WTC11 (cell line): ENCODE data around the gene NRP2. TPM values are rescaled to one million over a fixed set of nuclear protein-coding genes. Genes with fewer than 3 reads are reported as not detected.

ENCODE experiments used
- ATAC-seq: fragments of 200-7000 bp; cut with Tn5 transposase; 2 replicates; pipeline ENCODE4 v1.10.0; 2021; ENCODE audit warnings: mild to moderate bottlenecking, moderate library complexity
- CTCF ChIA-PET: fragments of 300-600 bp; sonication (Branson Sonifier 250); formaldehyde crosslinking; loops from one replicate; lab custom pipeline; 2021; ENCODE audit warnings: antibody characterized with exemption; lab: Charles Lee
- POLR2A ChIA-PET: fragments of 350-600 bp; sonication (Branson Sonifier 250); formaldehyde crosslinking; loops from one replicate; lab custom pipeline; 2021; ENCODE audit warnings: antibody characterized with exemption; lab: Charles Lee
- DNase-seq: peaks from one replicate; pipeline ENCODE4 v3.0.0; 2021; ENCODE audit warnings: low spot score
- H3K27ac Mint-ChIP-seq: 2 replicates; pipeline ENCODE4 v1.8.0; 2021; ENCODE audit warnings: mixed read lengths
- H3K27me3 Mint-ChIP-seq: 2 replicates; pipeline ENCODE4 v1.8.0; 2021; ENCODE audit warnings: low read depth, mild to moderate bottlenecking, moderate library complexity, mixed read lengths
- H3K36me3 Mint-ChIP-seq: 2 replicates; pipeline ENCODE4 v1.8.0; 2021; ENCODE audit warnings: mixed read lengths
- H3K4me1 Mint-ChIP-seq: 2 replicates; pipeline ENCODE4 v1.8.0; 2022; ENCODE audit warnings: mixed read lengths
- H3K4me3 Mint-ChIP-seq: 2 replicates; pipeline ENCODE4 v1.8.0; 2021; ENCODE audit warnings: mild to moderate bottlenecking, moderate library complexity, mixed read lengths
- H3K9me3 Mint-ChIP-seq: 2 replicates; pipeline ENCODE4 v1.8.0; 2021; ENCODE audit warnings: mixed read lengths
- ATF1 ChIP-seq: sonication (generic); formaldehyde crosslinking; IDR thresholded peaks from 2 replicates; pipeline ENCODE4 v1.8.1; 2023; ENCODE audit warnings: mild to moderate bottlenecking, moderate library complexity, missing genetic modification reagents
- CTCF ChIP-seq: fragments of 200-600 bp; IDR thresholded peaks from 2 replicates; pipeline ENCODE4 v1.8.0; 2022; ENCODE audit warnings: antibody characterized with exemption
- E2F5 ChIP-seq: sonication (generic); formaldehyde crosslinking; IDR thresholded peaks from 2 replicates; pipeline ENCODE4 v1.8.1; 2022; ENCODE audit warnings: mild to moderate bottlenecking, moderate library complexity, missing genetic modification reagents
- EMX1 ChIP-seq: fragments of 250-450 bp; sonication (Bioruptor Pico); IDR thresholded peaks from 2 replicates; pipeline ENCODE4 v1.8.0; 2021; ENCODE audit warnings: mild to moderate bottlenecking
- ESRRA ChIP-seq: sonication (generic); formaldehyde crosslinking; IDR thresholded peaks from 2 replicates; pipeline ENCODE4 v1.8.1; 2022; ENCODE audit warnings: mild to moderate bottlenecking, missing genetic modification reagents, borderline replicate concordance
- GABPB1 ChIP-seq: sonication (generic); formaldehyde crosslinking; IDR thresholded peaks from 2 replicates; pipeline ENCODE4 v1.8.1; 2023; ENCODE audit warnings: mild to moderate bottlenecking, missing genetic modification reagents
- NFATC4 ChIP-seq: fragments of 250-450 bp; sonication (Bioruptor Pico); IDR thresholded peaks from 2 replicates; pipeline ENCODE4 v1.9.0; 2021; ENCODE audit warnings: mild to moderate bottlenecking
- NFYB ChIP-seq: sonication (generic); formaldehyde crosslinking; conservative IDR thresholded peaks from 2 replicates; pipeline ENCODE4 v1.8.0; 2022; ENCODE audit warnings: low read depth, missing genetic modification reagents
- NR3C1 ChIP-seq: sonication (generic); formaldehyde crosslinking; conservative IDR thresholded peaks from 2 replicates; pipeline ENCODE4 v1.8.1; 2023; ENCODE audit warnings: low read depth, mild to moderate bottlenecking, missing genetic modification reagents
- PRRX2 ChIP-seq: fragments of 250-450 bp; sonication (Bioruptor Pico); IDR thresholded peaks from 2 replicates; pipeline ENCODE4 v1.8.0; 2021; ENCODE audit warnings: mild to moderate bottlenecking
- RELA ChIP-seq: sonication (generic); formaldehyde crosslinking; IDR thresholded peaks from 2 replicates; pipeline ENCODE4 v1.8.1; 2022; ENCODE audit warnings: missing genetic modification reagents, mild to moderate bottlenecking, borderline replicate concordance
- SOX15 ChIP-seq: fragments of 250-450 bp; sonication (Bioruptor Pico); IDR thresholded peaks from 2 replicates; pipeline ENCODE4 v1.9.0; 2021; ENCODE audit warnings: mild to moderate bottlenecking
- SP1 ChIP-seq: sonication (generic); formaldehyde crosslinking; conservative IDR thresholded peaks from 2 replicates; pipeline ENCODE4 v1.8.1; 2022; ENCODE audit warnings: missing genetic modification reagents
- TEAD4 ChIP-seq: sonication (generic); formaldehyde crosslinking; IDR thresholded peaks from 2 replicates; pipeline ENCODE4 v1.8.0; 2022; ENCODE audit warnings: mild to moderate bottlenecking, missing genetic modification reagents
- ZBTB21 ChIP-seq: sonication (generic); formaldehyde crosslinking; IDR thresholded peaks from 2 replicates; pipeline ENCODE4 v1.8.1; 2023; ENCODE audit warnings: mild to moderate bottlenecking, missing genetic modification reagents, borderline replicate concordance
- ZNF281 ChIP-seq: sonication (generic); formaldehyde crosslinking; IDR thresholded peaks from 2 replicates; pipeline ENCODE4 v1.8.0; 2023; ENCODE audit warnings: mild to moderate bottlenecking, missing genetic modification reagents
- ZNF671 ChIP-seq: fragments of 250-450 bp; sonication (Bioruptor Pico); IDR thresholded peaks from 2 replicates; pipeline ENCODE4 v1.8.0; 2021; ENCODE audit warnings: mild to moderate bottlenecking
- total RNA-seq: library from RNA; stranded (reverse); gene quantifications from 3 replicates; pipeline ENCODE4 v1.2.3, GENCODE V29; 2021
- TF ChIP-seq, protein P1 (sequence below): sonication (generic); formaldehyde crosslinking; IDR thresholded peaks from 2 replicates; pipeline ENCODE4 v1.8.1; 2023; ENCODE audit warnings: mild to moderate bottlenecking, moderate library complexity, missing genetic modification reagents
- TF ChIP-seq, protein P2 (sequence below): fragments of 250-450 bp; sonication (Bioruptor Pico); IDR thresholded peaks from 2 replicates; pipeline ENCODE4 v1.9.0; 2021; ENCODE audit warnings: mild to moderate bottlenecking
- TF ChIP-seq, protein P3 (sequence below): sonication (generic); formaldehyde crosslinking; conservative IDR thresholded peaks from 2 replicates; pipeline ENCODE4 v1.8.1; 2023; ENCODE audit warnings: mild to moderate bottlenecking, low read depth, missing genetic modification reagents, moderate library complexity

The NRP2 gene
- total RNA-seq, 1 experiment from 2014 or later = 41.0 TPM

DNA sequence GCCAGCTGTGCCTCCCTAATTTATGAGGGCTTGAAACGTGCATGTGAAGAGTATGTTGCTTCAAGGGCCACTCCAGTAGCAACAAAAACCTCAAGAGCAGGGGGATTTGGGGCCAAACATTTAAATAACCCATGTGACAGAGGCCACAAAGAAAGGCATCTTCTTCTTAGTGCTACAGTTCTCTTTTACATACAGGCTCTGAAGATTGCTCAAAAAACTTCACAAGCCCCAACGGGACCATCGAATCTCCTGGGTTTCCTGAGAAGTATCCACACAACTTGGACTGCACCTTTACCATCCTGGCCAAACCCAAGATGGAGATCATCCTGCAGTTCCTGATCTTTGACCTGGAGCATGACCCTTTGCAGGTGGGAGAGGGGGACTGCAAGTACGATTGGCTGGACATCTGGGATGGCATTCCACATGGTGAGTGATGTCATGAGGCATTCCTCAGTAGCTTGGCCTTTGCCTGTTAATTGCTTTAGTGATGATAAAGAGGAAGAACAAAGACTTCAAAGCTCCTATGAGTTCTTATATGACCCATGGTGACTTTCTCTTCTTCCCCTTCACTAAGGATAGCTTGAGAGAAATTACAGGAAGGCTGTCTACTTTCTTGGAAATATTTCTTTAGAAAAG lies 40.1 kb downstream of the NRP2 start (continued):
- TF ChIP-seq, protein P1, sequence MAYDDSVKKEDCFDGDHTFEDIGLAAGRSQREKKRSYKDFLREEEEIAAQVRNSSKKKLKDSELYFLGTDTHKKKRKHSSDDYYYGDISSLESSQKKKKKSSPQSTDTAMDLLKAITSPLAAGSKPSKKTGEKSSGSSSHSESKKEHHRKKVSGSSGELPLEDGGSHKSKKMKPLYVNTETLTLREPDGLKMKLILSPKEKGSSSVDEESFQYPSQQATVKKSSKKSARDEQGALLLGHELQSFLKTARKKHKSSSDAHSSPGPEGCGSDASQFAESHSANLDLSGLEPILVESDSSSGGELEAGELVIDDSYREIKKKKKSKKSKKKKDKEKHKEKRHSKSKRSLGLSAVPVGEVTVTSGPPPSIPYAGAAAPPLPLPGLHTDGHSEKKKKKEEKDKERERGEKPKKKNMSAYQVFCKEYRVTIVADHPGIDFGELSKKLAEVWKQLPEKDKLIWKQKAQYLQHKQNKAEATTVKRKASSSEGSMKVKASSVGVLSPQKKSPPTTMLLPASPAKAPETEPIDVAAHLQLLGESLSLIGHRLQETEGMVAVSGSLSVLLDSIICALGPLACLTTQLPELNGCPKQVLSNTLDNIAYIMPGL = no peak
- TF ChIP-seq SP1 (CRISPR knock-in tag) (no peak), NFYB (CRISPR knock-in tag) (no peak), SOX15 (CRISPR knock-in tag) (no peak), CTCF (no peak)

DNA sequence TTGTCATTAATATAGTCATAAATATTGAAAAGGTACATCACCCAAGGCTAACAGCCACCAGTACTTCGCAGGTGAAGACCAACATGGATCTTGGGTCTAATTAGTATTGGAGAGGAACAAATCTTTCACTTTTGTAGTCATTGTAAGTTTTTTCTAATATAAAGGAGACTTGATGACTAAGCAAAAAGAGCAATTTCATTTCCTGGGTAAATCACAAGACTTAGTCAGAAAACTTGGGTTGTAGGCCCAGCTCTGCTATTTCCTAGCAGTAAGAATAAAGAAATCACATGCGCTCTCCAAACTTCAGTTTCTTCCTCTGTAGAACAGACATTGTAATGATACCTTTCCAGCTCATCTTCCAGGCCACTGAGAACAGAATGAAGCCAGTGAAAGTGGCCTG lies 40.9 kb downstream of the NRP2 start:
- ATAC-seq (no peak), DNase-seq (no peak)
- Mint-ChIP-seq H3K36me3 (peaks cover 34% of the 10 kb centered on the region), H3K27ac (no peak overlapping the region), H3K9me3 (no peaks in the 10 kb centered on the region), H3K4me3 (no peak overlapping the region), H3K27me3 (no peaks in the 10 kb centered on the region), H3K4me1 (peaks cover 39% of the 10 kb centered on the region)
- ChIA-PET POLR2A (no interaction called here), CTCF (no interaction called here)
- TF ChIP-seq ATF1 (CRISPR knock-in tag) (no peak), ZBTB21 (CRISPR knock-in tag) (no peak), ESRRA (CRISPR knock-in tag) (no peak), NR3C1 (CRISPR knock-in tag) (no peak)

- ChIA-PET POLR2A (no interaction called here), CTCF (no interaction called here)
- peaks cover 37% of the 10 kb centered on the region for H3K4me1 Mint-ChIP-seq
- H3K27me3 Mint-ChIP-seq = no peaks in the 10 kb centered on the region
- peaks cover 34% of the 10 kb centered on the region for H3K36me3 Mint-ChIP-seq
- no peak overlapping the region for H3K27ac Mint-ChIP-seq
- H3K9me3 Mint-ChIP-seq = no peaks in the 10 kb centered on the region
- H3K4me3 Mint-ChIP-seq = no peak overlapping the region
- ATAC-seq (no peak), DNase-seq (no peak)
- TF ChIP-seq E2F5 (CRISPR knock-in tag) (no peak), ZNF671 (CRISPR knock-in tag) (no peak), PRRX2 (CRISPR knock-in tag) (no peak), TEAD4 (CRISPR knock-in tag) (no peak), GABPB1 (CRISPR knock-in tag) (no peak), ZNF281 (CRISPR knock-in tag) (no peak), RELA (CRISPR knock-in tag) (no peak), EMX1 (CRISPR knock-in tag) (no peak), NFATC4 (CRISPR knock-in tag) (no peak)
- TF ChIP-seq, protein P2, sequence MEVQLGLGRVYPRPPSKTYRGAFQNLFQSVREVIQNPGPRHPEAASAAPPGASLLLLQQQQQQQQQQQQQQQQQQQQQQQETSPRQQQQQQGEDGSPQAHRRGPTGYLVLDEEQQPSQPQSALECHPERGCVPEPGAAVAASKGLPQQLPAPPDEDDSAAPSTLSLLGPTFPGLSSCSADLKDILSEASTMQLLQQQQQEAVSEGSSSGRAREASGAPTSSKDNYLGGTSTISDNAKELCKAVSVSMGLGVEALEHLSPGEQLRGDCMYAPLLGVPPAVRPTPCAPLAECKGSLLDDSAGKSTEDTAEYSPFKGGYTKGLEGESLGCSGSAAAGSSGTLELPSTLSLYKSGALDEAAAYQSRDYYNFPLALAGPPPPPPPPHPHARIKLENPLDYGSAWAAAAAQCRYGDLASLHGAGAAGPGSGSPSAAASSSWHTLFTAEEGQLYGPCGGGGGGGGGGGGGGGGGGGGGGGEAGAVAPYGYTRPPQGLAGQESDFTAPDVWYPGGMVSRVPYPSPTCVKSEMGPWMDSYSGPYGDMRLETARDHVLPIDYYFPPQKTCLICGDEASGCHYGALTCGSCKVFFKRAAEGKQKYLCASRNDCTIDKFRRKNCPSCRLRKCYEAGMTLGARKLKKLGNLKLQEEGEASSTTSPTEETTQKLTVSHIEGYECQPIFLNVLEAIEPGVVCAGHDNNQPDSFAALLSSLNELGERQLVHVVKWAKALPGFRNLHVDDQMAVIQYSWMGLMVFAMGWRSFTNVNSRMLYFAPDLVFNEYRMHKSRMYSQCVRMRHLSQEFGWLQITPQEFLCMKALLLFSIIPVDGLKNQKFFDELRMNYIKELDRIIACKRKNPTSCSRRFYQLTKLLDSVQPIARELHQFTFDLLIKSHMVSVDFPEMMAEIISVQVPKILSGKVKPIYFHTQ (CRISPR knock-in tag) = no peak
- TF ChIP-seq, protein P3, sequence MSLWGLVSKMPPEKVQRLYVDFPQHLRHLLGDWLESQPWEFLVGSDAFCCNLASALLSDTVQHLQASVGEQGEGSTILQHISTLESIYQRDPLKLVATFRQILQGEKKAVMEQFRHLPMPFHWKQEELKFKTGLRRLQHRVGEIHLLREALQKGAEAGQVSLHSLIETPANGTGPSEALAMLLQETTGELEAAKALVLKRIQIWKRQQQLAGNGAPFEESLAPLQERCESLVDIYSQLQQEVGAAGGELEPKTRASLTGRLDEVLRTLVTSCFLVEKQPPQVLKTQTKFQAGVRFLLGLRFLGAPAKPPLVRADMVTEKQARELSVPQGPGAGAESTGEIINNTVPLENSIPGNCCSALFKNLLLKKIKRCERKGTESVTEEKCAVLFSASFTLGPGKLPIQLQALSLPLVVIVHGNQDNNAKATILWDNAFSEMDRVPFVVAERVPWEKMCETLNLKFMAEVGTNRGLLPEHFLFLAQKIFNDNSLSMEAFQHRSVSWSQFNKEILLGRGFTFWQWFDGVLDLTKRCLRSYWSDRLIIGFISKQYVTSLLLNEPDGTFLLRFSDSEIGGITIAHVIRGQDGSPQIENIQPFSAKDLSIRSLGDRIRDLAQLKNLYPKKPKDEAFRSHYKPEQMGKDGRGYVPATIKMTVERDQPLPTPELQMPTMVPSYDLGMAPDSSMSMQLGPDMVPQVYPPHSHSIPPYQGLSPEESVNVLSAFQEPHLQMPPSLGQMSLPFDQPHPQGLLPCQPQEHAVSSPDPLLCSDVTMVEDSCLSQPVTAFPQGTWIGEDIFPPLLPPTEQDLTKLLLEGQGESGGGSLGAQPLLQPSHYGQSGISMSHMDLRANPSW (CRISPR knock-in tag) = no peak
Observed at GRCh38 chr2:205725059-205725458, 42.8 kb downstream of the NRP2 start.
